ENCODE data around the gene ORM2. TPM values are rescaled to one million over a fixed set of nuclear protein-coding genes. Genes with fewer than 3 reads are reported as not detected.

The ORM2 gene
- total RNA-seq, 4 donors from 2014 or later, result not detected

DNA sequence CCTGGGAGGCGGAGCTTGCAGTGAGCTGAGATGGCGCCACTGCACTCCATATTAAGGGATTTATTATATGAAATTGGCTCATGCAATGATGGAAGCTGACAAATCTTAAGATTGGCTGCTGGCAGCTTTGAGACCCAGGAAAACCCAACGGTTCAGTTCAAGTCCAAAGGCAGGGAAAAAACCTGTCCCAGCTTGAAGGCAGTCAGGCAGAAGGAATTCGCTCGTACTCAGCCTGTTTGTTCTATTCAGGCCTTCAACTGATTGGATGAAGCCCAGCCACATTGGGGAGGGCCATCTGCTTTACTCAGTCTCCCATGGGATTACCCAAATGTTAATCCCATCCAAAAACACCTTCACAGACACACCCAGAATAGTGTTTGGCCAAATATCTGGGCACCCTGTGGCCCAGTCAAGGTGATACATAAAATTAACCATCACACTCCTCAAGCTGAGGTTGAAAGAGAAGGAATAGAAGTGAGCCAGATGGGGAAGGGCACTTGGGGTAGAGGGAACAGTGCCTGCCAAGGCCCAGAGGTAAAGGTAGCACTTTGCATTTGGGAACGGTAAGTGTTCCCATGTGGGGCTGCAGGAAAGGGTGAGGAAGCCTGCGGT lies 15.3 kb upstream of the ORM2 start:
- Histone ChIP-seq H3K4me3 (no peak overlapping the region), H3K9me3 (no peaks in the 10 kb centered on the region), H3K4me1 (no peaks in the 10 kb centered on the region), H3K36me3 (peaks cover 0 to 29% (median 0%) of the 10 kb centered on the region in 3 donors), H3K27ac (no peak overlapping the region), H3K27me3 (no peaks in the 10 kb centered on the region)
- DNase-seq (ENCODE audit: low spot score in 2 of 2), result no peak
- WGBS, 2 donors, result 80 to 81% methylated on average over 7 of the region's 7 CpGs
- TF ChIP-seq EP300 (IDR thresholded peaks at IDR 0.05), result no peak
- TF ChIP-seq POLR2A (IDR thresholded peaks at IDR 0.05), result no peak
- TF ChIP-seq, protein P1, sequence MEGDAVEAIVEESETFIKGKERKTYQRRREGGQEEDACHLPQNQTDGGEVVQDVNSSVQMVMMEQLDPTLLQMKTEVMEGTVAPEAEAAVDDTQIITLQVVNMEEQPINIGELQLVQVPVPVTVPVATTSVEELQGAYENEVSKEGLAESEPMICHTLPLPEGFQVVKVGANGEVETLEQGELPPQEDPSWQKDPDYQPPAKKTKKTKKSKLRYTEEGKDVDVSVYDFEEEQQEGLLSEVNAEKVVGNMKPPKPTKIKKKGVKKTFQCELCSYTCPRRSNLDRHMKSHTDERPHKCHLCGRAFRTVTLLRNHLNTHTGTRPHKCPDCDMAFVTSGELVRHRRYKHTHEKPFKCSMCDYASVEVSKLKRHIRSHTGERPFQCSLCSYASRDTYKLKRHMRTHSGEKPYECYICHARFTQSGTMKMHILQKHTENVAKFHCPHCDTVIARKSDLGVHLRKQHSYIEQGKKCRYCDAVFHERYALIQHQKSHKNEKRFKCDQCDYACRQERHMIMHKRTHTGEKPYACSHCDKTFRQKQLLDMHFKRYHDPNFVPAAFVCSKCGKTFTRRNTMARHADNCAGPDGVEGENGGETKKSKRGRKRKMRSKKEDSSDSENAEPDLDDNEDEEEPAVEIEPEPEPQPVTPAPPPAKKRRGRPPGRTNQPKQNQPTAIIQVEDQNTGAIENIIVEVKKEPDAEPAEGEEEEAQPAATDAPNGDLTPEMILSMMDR (IDR thresholded peaks at IDR 0.05), result no peak

DNA sequence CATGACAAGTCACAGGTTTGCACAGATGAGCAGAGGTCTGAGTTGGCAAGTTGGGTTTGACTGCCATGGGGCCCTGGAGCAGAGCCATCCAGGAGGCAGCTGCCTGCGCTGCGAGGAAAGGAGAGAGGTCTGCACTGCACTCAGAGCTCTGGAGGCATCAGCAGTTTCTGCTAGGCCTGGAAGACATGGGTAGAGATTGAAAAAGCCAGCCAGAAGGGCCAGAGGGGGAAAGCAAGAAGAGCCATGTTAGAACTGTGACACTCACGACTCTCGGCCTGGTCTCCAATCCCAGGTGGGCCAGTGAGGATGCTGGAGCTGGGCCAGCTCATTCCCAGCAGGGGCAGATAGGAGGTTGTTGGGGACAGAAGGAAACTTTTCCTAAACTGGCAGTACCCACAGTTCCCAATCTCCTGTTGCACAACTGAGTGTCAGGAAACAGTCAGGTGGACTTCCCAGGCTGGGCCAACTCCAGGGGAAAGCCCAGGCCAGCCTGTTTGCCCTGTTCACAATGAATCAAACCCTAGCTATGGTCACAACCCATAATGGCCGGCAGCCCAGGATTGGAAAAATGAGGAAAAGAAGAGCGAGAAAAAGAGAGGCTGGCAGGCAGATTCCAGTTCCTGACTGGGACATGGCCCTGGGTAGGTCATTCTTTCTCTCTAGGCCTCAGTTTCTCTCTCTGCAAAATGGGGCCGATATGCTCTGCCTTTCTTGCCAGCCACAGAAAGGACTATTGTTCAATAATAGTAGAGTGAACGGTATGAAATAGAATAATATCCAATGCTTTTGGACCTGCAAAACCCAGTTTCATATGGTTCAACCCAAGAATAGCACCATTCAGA lies 14.6 kb upstream of the ORM2 start:
- Histone ChIP-seq H3K27me3 (peaks cover 0 to 3% of the 10 kb centered on the region in 2 donors), H3K9me3 (no peaks in the 10 kb centered on the region), H3K4me3 (no peak overlapping the region), H3K4me1 (no peaks in the 10 kb centered on the region), H3K27ac (no peak overlapping the region), H3K36me3 (peaks cover 0 to 24% (median 0%) of the 10 kb centered on the region in 3 donors)
- WGBS, 2 donors, result 85 to 90% methylated on average over 6 to 8 of the region's 8 CpGs
- DNase-seq (ENCODE audit: low spot score in 2 of 2), result no peak
- TF ChIP-seq POLR2A (IDR thresholded peaks at IDR 0.05), result no peak
- TF ChIP-seq EP300 (IDR thresholded peaks at IDR 0.05), result no peak
- TF ChIP-seq, protein P1 (IDR thresholded peaks at IDR 0.05), result no peak

DNA sequence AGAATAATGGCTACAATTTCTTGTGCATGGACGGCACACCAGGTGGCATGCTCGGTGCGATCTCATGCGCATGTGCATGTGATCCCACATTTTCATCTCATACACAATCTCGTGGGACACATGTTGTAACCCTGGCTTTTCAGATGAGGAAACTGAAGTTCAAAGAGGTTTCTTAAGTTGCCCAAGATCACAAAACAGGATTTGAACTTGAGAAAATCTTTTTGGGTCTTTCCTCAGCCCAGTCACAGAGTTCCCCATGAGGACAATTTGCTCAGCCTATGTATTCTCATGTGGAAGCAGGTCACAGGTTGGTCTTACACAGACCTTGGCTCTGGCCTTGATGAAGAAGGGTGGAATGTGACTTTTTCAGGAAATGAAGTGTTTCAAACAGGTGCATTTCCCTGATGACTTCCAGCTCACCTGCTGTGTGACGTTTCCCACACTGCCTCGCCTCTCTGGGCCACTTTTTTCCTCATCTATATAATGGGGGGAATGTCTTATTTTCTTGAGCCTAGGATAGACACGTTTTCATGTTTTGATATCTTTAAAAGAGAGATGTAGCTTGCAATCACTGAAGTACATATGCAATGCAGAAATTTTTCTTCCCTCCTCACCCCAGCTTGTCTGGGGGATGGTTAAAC lies 13.8 kb upstream of the ORM2 start:
- no peaks in the 10 kb centered on the region for H3K9me3 ChIP-seq
- no peak overlapping the region for H3K27ac ChIP-seq
- WGBS, 2 donors, result 83 to 87% methylated on average over 8 of the region's 8 CpGs
- DNase-seq (ENCODE audit: low spot score in 2 of 2), result no peak
- TF ChIP-seq, protein P1 (IDR thresholded peaks at IDR 0.05), result no peak
- no peak for TF ChIP-seq EP300 (IDR thresholded peaks at IDR 0.05)
- no peaks in the 10 kb centered on the region for H3K4me1 ChIP-seq
- H3K4me3 ChIP-seq, result no peak overlapping the region
- peaks cover 0 to 3% of the 10 kb centered on the region in 2 donors for H3K27me3 ChIP-seq
- peaks cover 0 to 17% (median 0%) of the 10 kb centered on the region in 3 donors for H3K36me3 ChIP-seq

DNA sequence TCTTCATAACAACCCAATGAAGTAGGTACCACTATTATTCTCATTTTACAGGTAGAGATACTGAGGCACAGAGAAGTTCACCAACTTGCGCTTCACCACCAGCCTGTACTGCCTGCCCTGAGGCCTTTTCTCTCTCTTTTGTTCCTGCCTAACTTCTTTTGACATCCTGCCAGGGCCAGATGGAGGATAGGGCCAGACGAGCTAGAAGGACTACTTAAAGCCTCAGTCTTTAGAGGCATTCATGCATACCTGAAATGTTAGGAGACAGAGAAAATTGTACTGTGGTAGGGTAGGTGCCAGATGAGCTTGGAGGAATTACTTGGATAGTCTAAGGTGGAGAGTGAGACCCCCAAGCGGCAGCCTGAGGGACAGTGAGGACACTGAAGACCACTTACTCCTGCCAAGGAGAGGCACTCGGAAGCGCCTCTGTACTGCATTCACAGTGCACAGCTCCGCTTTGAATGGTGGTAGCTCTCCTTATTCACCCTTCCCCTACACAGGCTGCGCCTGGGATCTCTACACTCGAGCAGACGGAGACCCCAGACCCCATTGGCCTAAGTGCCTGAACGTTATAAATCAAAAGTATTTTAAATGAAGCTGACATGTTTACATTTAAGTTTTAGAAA lies 13.0 kb upstream of the ORM2 start:
- no peak for DNase-seq (ENCODE audit: low spot score in 2 of 2)
- 77 to 78% methylated on average over 10 of the region's 10 CpGs for WGBS, 2 donors

More for the DNA sequence above, 13.0 kb upstream of the ORM2 start:
- Histone ChIP-seq H3K36me3 (peaks cover 0 to 10% (median 0%) of the 10 kb centered on the region in 3 donors), H3K27ac (no peak overlapping the region), H3K9me3 (no peaks in the 10 kb centered on the region), H3K27me3 (peaks cover 0 to 3% of the 10 kb centered on the region in 2 donors), H3K4me3 (no peak overlapping the region), H3K4me1 (no peaks in the 10 kb centered on the region)
- TF ChIP-seq, protein P1 (IDR thresholded peaks at IDR 0.05), result no peak
- TF ChIP-seq POLR2A (IDR thresholded peaks at IDR 0.05) (no peak), EP300 (IDR thresholded peaks at IDR 0.05) (no peak)

Measured in tibial nerve (tissue), 4 donors.